NCI-H82 treated with DMSO at 0.1 percent for 48 hours (cell line): ENCODE results near the gene MBLAC1.
A peak's percentile ranks its signal among the peaks of the same experiment; 100 is the strongest.

Experiments used
- DNase-seq: peaks from one replicate; lab custom pipeline; 2025; ENCODE audit not compliant: unreplicated experiment; lab: John Stamatoyannopoulos, UW

Gene MBLAC1

DNA sequence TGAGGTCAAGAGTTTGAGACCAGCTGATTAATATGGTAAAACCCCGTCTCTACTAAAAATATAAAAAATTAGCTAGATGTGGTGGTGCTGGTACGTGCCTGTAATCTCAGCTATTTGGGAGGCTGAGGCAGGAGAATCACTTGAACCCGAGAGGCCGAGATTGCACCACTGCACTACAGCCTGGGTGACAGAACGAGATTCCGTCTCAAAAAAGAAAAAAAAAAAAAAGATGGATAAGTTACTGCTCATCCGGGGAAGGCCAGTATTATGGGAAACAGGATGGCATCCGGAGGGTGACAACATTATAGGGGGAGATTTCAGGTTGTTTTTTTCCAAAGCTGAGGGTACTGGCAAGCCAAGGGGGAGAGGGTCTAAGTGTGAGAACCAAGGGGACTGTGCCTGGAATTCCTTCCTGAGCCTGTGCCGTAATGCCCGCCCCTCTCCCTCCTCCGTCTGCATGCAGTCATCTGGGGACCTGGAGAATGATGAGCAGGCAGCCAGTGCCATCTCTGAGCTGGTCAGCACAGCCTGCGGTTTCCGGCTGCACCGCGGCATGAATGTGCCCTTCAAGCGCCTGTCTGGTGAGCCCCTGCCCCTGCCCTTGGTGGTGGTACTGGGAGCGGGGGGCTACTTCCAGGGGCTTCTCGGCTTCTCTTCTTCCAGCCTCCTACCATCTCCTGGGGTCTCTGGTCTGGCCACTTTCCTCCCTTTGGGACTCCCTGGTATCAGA is 26.3 kb downstream of the MBLAC1 start:
- no peak for DNase-seq

DNA sequence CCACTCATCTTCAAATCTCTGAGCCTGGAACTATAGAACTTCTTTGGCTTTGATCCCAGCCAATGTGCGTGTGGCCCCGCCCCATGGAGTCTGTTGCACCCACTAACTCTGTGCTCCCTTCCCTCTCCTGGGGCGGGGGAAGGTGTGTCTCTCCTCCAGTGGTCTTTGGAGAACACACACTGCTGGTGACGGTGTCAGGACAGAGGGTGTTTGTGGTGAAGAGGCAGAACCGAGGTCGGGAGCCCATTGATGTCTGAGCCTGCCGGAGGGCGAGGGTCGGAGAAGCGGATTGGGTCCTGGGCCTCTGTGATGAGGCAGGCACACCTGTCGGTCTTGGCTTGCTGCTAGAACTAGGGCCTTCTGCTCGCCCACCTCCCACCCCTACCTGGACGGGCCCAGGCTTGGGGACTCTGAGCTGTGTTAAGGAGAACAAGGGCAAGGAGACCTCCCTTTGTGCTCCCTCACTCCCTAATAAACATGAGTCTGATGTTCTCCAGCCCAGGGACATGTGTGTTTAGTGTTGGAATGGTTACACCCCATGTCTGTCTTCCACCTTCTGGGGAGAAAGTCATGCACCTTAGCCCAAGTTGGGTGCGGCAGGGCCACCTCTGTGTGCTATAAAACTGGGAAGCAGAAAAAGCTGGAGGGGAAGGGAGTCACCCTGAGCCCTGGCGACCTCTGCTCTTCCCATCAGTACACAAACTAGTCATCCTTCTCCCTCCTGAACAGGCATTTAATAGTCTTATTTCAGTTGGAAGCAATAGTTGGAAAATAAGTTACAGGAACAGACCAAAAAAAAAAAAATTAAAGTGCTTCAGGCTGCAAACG is 27.2 kb downstream of the MBLAC1 start:
- DNase-seq, result no peak

DNA sequence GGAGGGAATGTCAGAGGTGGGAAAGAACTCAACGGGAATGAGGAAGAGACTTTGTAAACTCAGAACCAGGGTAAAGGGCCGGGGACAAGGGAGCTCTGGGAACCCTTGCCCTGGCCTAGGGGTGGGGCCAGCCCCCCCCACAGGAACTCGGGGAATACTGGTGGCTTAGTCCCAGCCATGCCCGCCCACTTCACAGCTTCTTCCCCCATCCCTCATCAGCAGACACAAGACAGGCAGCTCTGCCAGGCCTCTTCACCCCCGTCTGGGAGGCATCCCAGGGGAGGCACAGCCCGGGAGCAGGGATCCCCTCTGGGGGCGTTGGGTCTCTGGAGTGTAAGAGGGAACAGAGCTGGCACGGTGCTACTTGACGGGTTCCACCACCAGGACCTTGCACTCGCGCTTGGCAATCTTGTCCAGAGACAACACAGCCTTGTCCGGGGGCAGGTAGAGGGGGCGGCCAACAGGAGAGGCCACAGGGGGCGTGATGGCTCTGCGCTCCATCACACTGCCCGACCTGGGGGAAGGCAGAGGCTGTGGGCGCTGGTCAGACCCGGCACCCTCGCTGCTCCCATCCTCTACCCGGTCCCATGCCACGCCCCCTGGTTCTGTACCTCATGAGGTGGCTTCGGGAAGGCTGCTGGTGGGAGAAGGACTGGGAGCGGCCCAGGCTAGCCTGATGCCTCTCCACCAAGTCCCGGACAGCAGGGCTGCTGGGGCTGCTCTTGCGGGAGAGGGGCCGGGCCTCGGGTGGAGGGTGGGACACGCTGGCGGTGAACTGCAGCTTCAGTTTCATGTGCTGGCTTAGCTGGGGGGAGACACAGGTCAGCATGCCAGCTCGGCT is 28.1 kb downstream of the MBLAC1 start:
- DNase-seq, result no peak

DNA sequence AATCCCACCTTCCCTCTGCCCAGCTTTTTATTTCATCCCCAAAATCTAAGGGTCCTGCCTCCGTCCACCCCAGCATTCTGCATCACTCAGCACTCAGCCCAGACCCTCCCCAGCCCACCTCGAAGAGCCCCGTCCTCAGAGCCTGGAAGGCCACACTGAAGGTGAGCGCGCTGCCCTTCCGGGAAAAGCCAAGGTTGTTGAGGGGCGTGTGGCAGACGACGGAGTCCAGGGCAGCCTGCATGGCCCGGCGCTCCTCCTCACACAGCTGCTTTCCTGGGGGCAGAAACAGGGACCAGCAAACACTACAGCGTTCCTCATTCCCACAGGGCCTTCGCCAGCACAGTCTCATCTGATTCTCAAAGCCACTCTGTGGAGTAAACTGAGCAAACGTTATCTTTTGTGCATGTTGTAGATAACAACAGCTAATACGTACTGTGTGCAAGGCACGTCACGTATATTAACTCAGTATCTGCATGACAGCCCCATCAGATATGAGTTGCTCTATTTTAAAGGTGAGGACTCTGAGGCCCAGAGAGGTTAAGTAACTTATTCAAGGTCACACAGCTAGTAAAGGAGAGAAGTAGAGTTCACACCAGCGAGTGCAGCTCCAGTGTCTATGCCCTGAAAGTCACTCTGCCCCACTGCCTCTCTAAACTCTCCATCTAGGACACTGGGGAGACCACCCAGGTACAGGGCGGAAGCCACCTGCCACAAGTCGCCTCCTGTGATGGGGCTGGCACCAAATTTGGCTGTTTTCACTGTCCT is 29.0 kb downstream of the MBLAC1 start:
- DNase-seq, result no peak

DNA sequence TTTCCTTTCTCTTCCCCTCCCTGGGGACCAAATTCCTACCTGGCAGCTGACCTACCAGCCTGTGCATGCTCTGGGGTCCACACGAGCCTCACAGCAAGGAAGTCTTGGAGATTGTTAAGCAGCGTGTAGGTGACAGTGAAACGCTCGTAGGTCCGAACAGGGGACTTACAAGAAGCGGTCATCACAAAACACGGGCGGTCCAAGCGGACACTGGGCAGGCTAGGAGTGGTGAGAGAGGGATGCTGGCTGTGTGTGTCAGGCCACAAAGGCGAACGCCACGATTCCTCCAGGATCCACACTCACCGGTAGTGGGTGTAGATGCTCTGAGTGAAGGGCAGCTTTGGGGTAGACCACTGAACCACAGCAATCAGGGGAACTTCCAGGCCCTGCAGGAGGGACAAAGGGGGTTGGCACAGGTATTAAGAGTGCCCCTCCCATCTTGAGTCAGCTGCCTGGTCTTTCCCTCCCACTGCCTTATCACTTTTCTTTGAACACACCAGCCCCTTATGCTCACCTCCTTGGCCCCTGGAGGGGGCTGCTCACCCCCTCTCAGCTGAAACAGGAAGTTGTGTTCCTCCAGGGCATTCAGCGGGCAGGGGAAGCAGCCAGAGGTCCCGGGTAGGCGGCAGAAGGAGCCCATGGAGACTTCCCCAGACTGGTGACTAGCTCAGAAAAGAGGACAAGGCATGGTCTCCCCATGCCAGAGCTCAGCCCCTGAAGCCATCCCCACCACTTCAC is 29.7 kb downstream of the MBLAC1 start:
- no peak for DNase-seq

DNA sequence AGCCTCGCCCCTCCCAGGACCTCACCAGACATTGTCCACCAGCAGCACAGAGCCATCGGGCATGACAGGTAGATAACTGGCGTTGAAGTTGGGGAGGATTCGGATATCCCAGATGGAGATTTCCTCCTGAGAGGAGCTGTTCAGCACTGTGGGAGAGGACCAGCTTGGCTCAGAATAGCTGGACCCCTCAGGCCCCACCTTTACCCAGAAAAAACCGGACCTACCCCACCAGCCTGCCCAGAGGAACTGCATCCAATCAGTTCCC is 30.2 kb downstream of the MBLAC1 start:
- DNase-seq, result no peak

DNA sequence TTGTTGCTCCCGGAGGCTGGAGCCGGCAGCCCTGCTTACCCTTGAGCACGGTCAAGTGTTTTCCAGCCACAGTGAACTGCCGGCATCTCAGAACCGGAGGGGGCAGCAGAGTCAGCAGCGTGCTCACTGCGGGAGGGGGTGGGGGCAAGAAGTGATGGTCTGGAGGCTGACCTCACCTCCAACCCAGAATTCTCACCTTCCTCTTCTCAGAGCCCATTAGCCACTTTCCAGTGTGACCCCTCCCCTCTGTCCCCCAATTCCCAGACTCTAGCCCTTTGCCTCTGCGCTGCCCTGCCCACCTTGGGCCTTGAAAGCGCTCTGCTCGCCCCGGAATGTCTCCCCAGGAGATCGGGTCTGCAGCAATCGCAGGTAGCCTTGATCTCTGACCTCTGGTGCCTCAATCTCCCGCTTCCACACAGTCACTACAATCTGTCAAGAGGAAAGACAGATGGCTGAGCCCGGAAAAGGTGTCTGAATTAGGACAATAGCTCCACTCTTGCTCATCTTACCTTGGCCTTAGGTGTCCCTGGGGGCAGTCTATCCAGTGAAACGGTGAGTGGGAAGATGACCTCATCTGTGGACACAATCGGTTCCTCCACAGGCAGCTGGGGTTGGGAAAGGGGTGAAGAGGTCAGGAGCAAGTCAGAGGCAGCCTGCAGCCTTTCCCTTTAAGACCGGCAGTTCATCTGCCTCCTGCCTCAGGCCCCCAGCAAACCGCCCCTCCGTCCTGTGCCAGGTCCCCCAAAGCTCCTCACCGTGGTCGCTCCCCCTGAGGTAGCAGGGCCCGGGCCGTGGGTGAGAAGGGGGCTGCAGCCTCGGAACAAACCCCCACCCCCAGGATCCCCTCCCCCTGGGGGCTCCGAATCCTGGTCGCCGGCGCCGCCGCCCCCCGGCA is 30.8 kb downstream of the MBLAC1 start:
- DNase-seq, result no peak

DNA sequence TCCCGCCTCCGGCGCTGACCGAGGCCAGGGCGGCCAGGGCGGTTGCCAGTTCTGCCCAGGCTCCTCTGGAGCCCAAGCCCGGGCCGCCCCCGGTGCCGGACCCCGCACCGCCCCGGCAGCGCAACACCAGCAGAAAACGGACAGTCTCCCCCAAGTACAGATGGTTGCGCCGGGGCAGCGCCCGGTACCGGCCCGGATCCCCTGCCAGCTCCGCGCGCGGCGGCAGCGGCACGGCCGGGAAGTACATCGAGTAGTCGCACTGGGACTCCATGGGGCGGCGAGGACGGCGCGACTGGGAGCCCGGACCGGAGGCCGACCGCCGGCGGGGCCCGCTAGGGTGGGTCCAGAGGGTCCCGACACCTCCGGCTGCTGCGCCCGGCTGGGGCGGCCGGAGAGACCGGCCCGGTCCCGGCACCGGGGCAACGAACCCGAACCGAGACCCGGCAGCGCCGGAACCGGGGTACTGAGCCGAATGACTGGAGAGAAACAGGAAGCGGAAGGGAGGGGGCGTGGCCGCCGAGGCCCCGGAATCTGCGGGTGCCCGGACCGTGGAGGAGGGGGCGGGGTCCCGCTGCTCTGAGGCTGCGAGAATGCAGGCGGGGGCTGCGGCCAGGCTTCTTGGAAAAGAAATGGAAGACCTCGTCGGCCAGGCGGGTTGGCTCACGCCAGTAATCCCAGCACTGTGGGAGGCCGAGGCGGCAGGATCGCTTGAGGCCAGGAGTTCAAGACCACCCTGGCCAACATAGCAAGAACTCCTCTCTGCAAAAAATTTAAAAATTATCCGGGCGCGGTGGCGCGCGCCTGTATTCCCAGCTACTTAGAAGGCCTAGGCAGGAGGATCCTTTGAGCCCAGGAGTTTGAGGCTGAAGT is 31.7 kb downstream of the MBLAC1 start, which contains the start of gene TRAPPC14:
TRAPPC14 (minus strand) TSS at position 495 of the 870 bp plus-strand sequence; CDS start at position 271, 224 bp downstream.
- peak; percentile 76 for DNase-seq

DNA sequence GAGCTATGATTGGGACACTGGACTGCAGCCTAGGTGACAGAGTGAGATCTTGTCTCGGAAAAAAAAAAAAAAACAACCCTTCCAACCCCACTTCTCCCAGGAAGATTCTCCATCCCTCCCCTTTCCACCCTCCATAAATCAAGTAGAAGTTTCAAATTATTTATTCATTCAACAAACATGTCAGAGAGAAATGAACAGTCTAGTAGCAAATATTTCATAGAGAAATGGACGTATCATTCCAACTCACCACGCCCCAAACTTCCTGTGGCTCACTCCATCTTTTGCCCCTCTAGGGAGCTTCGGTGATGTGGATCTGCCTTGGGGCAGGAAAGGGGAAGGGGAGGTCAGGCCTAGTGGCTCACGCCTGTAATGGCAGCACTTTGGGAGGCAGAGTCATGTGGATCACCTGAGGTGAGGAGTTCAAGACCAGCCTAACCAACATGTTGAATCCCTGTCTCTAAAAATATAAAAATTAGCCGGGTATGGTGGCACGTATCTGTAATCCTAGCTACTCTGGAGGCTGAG is 32.4 kb downstream of the MBLAC1 start:
- no peak for DNase-seq

DNA sequence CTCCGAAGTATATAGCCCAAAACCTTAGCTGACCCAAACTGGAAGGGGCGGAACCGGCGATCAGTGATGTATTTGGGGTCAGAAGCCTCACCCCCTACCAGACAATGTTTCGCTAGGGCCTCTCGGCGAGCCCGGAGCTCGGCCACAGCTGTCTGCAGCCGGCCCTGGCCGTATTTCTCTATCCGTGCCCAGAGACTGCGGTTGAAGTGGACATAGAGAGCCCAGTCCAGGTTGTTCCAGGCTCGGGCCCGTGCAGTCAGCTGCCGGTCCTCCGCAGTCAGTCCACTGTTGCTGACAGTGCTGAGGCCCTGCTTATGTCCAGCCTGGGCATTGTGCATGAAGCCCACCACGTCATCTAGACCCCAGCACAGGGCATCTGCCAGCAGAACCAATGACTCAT is 33.3 kb downstream of the MBLAC1 start:
- no peak for DNase-seq

DNA sequence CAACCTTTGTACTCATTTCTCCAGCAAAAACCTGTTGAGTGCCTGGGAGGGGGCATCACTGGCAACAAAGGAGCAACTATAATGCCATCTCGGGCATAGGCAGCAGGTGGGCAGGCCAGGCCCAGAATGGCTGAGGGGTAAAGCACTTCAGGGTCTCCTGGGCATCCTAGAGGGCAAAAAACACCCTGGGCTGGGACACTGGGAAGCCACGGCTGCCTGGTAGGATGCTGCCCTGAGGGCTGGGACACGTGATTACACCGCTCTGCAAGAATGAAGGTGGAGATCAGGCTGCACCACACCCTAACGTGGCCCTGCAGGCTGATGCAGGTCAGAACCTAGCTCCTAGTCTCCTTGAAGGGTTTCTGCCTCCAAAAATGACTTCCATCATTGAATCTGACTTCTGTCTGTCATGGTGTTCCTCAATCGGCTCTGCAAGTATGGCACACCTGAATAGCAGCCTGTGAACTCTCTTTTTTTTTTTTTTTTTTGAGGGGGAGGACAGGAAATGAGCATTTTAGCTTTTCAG is 36.3 kb downstream of the MBLAC1 start:
- DNase-seq, result no peak

DNA sequence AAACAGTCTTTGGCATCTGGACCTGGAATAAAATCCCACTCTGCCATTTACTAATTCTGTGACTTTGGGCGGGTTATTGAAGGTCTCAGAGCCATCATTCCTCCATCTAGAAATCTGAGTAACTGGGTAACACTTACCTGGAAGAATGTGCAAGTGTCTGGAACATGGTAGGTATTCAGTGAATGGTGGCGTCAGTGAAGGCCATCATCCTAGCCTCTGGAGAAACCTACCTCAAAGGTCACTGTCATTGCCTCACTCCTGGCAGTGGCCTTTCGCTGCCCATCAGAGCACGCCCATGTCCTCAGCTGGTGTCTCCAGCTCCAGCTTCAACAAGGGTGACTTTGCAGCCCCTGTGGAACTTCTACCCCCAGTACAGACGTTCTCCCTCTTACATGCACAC is 37.1 kb downstream of the MBLAC1 start:
- no peak for DNase-seq

DNA sequence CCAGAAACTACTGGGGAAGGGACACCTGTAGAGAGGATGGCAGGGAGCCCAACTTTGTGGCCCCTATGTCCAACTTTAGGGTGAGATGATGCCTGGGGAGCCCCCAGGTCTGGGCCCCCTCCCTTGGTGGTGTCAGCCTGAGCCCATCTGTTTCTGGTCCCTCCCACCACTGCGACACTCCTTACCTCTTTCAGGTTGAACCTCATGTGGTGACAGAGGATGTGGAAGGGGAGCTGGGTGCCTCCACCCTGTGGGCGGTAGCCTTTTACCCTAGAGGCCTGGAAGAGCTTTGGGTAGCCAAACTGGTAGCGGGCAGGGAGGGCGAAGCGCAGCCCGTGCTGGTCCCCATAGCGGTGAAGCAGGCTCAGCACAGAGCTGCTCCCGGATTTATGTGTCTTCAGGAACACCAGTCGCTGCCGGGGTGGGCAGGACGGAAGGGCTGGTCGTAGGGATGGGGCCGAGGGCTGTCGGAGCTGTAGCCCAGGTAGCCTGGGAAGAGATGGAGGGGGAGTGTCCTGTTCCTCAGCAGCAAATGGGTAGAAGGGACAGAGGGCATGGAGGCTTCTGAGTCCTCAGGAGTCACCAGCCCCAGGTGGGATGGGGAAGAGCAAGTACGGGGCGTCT is 39.7 kb downstream of the MBLAC1 start:
- no peak for DNase-seq

DNA sequence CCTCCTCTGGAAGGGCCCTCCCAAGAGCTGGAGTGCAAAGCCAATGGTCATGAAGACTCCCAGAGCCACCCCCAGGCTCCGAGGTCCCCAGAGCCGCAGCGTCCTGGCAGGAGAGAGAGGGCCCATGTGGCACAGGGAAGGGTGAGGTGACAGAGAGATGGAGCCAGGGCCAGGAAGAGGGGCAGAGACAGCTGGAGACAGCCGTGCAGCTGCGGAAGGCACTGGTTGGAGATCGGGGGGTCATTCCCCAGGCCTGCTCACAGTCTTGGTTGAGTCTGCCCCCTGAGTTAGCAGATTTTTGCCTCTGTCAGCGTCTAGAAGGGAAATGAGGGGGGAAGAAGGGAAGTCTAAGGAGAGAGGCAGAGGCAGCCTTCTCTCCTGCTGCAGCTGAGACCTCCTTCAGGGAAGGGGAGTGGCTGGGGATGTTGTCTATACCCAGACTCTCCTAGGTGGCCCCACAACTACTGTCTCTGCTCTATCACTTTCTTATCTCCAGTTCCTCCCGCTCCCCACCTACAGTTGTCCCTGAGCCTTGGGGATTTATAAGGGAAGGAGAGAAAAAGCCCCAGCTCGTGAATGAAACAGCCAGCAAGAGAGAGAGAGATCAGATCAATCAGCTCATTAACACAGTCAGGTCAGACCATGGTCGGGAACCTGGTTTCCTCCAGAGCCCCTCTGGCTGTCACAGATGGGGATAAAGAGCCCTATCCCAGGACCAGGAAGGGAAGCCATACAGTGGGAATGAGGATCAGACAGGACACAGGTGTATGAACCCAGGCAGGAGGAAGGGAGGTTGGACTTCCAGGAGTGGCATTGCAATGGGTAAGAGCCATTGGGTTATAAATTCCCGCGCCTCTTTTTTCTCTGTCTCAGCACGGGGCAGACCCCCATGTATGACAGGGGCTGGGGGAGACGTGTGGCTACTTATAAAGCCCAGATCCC is 40.5 kb downstream of the MBLAC1 start:
- no peak for DNase-seq

DNA sequence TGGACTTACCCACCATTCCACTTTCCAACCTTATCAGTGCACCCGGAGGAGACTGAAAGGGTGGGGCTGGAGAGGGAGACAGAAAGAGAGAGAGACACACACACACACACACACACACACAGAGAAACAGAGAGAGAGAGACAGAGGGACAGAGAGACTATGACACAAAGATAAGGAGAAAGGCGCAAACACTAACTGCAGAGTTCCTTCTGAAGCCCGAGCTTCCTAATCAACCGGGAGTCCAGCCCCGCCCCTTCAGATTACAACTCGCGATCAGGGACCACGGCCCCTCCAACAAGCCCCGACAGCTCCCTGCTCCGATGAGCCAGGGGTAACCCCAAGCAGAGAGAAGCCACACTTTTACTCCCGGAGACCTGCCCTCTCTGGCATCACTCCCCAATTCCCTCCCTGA is 41.2 kb downstream of the MBLAC1 start:
- no peak for DNase-seq

DNA sequence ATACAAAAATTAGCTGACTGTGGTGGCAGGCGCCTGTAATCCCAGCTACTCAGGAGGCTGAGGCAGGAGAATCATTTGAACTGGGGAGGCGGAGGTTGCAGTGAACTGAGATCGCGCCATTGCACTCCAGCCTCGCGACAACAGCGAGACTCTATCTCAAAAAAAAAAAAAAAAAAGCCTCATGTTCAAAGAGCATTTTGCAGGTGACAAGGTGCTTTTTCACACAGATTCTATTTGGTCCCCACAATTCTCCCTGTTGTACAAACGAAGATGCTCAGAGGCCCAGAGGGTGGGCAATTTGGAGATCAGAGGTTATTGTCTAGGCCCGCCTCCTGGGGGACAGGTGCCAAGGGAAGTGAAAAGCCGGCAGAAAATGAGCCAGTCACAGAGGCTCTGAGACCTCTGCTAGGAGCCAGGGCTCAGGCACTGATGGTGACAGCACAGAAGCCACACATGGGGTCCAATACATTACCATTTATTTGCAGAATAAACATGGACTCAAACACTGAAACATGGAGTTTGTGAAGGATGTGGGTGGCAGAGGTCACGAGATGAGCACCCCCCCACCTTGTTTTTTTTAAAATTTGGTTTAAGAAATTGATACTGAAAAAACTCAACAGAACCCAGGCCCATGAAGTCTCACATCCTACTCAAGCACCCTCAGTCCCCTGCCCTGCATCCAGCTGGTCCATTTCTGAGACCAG is 42.5 kb downstream of the MBLAC1 start:
- DNase-seq, result no peak
